Measurements from ENCODE around the gene PALB2.
"Not testable (repeated sequence)": the region's sequence is repeated elsewhere in the genome, so short reads cannot be mapped to it uniquely, and the experiment has no call there.

Gene PALB2

DNA sequence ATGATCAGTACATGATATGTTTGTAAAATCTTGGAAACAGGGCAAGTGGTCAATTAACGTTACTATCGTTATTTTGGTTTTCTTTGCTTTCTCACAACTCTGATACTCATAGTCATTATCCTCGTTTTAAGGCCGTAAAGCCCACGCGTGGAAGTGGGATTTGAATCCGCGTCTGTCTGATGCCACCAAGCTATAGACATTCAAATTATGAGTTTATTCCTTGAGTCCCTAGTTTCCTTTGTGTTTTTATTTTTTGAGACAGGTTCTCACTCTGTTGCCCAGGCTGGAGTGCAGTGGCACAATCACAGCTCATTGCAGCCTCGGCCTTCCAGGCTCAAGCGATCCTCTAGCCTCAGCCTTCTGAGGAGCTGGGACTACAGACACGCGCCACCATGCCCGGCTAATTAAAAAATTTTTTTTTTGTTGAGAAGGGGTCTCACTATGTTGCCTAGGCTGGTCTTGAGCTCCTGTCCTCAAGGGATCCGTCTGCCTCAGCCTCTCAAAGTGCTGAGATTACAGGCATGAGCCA is 1.2 kb upstream of the PALB2 start:
- no peak for DNase-seq

DNA sequence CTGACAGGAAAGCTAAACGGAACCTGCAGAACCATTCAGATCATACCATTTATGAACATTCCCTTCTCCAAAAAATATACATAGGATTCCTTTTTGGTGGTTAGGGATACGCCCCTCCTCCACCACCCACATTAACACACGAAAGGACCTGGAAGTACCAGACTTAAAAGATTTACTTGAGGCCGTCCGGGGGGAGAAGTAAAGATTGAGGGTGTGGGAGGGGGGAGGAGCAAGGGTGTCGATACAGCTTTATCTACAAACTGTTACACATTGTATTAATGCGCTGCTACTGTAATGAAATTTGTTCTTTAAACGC is 537 bp downstream of the PALB2 start:
- DNase-seq: no peak

DNA sequence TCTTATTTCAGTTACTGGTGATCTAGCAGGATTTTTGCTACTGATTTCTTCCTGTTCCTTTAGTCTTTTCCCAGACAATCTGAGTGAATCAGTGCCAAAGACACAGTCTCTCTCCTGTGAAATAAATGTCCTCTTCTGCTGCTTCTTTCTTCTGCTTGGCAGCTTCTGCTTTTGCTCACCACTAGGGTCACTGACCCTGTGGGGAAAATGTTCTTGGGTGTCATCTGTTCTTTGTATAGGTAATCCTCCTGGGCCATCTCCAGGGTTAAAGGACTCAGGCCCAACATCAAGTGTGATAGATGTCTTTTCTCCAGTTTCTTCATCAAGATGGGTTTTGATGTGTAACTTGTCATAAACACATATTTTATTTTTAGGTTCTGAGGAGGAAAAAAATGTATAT is 5.2 kb downstream of the PALB2 start:
- DNase-seq: no peak

DNA sequence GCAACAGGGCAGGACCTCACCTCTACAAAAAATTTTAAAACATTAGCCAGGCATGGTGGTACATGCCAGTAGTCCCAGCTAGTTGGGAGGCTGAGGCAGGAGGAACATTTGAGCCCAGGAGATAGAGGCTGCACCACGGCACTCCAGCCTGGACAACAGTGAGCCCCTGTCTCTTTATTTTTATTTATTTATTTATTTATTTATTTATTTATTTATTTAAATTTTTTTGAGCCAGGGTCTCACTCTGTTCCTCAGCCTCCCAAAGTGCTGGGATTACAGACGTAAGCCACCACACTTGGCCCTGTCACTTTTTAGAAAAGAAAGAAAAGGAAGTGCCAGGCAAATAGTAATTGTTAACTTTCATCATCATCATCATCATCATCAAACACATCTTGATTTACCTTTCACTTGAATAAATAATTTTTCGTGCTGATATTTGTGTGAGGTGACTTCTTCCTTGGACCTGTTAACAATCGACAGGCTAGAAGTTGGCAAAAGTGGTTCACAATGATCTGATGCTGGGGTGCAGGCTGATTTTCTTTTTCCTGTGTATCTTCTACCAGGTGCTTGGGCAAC is 6.6 kb downstream of the PALB2 start:
- DNase-seq: no peak

DNA sequence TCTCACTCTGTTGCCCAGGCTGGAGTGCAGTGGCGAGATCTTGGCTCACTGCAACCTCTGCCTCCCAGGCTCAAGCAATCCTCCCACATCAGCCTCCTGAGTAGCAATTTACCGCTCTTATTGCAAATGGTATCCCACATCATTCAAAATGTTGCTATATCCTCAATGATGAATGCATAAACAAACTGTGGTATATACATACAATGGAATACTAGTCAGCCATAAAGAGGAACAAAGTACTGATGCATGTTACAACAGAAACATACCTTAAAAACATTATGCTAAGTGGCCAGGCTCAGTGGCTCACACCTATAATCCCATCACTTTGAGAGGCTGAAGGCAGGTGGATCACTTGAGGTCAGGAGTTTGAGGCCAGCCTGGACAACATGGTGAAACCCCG is 9.2 kb downstream of the PALB2 start:
- not testable (repeated sequence) for DNase-seq

DNA sequence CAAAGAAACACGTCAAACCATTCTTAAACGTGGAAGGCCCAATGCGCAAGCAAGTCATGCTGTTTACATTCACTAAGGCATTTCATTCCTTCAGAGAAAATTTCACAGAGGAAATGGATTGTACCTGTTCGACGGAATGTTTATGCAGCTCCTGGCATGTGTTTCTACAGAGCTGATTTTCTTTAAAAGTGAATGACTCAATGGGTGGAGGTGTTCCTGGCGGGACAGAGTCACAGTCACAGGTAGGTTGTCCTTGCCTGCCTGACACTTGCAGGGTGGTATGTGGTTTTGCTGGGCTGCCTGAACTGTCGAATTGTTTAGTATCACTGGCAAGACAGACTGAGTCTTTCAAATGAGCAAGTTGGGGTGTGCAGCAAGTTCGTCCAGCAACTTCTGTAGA is 11.6 kb downstream of the PALB2 start:
- no peak for DNase-seq

DNA sequence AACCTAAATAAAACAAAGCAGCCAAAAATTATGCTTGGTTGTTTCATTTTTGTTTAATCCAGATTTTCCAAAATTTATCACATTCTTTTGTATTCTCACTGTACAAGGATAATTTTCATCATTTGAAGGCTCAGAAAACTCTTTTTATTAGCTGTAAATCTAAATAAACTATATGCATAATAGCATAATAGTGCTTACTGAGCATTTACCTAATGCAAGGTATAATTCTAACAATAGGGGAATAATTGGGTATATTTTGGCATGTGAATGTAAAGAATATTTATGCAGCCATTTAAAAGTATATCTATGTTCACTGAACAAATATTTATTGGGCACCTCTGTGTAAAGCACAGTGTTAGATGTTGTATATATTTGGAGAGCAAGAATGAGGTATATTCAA is 17.0 kb downstream of the PALB2 start:
- no peak for DNase-seq

DNA sequence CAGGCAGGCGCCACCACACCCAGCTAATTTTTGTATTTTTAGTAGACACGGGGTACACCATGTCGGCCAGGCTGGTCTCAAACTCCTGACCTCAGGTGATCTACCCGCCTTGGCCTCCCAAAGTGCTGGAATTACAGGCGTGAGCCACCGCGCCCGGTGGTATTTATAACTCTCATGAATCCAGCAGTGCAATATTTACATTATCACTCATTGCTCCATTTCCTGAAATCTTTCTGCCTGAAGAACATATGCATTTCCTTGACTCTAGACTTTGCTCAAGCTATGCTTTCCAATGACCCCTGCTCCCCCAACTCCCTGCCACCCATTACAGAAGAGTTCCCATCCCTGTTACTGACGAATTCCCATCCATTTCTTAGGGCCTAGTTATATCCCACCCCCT is 25.3 kb downstream of the PALB2 start:
- no peak for DNase-seq

DNA sequence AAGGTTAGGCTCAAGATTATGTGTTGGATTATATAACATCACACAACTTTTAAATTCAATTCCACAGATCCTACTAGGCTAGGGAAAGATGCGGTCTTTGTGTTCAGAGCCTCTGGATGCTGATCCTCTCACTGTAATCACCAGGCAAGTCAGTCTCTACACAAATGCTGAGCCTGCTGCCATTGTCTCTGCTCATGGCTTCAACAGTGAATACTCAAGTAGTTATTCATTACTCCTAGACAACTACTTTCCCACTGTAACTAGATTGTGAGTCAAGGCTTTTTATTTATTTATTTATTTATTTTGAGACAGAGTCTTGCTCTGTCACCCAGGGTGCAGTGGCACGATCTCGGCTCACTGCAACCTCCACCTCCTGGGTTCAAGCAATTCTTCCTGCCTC is 29.2 kb downstream of the PALB2 start:
- DNase-seq: no peak

DNA sequence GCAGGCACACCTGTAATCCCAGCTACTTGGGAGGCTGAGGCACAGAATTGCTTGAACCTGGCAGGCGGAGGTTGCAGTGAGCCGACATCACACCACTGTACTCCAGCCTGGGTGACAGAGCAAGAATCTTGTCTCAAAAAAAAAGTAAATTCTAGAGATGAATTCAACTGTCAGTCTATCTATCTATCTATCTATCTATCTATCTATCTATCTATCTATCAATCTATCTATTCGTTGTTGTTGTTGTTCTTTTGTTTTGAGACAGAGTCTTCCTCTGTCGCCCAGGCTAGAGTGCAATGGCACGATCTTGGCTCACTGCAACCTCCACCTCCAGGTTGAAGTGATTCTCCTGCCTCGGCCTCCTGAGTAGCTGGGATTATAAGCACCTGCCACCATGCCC is 30.2 kb downstream of the PALB2 start:
- DNase-seq: not testable (repeated sequence)

DNA sequence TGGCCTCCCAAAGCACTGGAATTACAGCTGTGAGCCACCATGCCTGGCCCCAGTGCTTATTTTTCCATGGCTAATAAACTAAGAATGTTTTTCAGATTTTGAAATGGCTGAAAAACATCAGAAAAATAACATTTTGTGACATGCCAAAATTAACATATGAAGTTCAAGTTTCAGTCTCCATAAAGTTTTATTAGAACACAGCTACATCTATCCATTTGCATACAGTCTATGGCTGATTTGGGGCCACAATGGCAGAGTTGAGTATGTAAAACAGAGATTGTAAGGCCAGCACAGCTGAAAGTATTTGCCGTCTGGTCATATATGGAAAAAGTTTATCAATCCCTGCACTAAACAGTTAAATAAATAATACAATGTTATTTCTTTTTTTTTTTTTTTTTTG is 31.2 kb downstream of the PALB2 start:
- no peak for DNase-seq

DNA sequence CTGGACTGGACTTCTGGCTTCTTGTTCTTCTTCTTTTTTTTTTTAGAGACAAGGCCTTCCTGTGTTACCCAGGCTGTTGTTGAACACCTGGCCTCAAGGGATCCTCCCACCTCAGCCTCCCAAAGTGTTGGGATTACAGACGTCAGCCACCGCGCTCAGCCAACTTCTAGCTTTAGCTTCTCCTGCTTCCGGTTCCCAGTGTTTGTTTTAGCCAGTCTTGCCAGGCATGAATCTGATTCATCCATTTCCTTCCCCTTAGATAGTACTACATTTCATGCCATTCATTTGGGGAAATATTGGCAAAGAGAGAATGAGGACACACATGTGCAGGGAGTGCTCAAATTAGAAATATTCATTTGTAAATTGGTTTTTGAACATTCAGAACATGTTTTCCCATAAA is 32.9 kb downstream of the PALB2 start:
- DNase-seq: no peak

DNA sequence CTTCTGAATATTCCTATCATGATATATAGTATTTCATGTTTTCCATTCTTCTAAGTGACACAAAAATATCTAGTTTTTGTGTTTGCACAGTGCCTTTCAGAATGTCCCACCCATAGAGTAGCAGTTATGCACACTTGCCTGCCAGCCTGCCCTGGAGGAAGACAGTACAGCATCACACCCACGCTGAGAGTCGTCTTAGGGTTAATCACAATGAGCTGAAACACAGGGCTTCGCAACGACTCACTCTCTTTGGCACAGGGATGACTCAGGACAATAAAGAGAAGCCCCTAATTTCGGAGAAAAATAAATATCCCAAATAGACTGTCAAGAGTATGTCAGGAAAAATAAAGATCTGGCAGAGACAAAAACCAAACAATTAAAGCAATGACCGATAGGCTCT is 33.4 kb downstream of the PALB2 start:
- no peak for DNase-seq

DNA sequence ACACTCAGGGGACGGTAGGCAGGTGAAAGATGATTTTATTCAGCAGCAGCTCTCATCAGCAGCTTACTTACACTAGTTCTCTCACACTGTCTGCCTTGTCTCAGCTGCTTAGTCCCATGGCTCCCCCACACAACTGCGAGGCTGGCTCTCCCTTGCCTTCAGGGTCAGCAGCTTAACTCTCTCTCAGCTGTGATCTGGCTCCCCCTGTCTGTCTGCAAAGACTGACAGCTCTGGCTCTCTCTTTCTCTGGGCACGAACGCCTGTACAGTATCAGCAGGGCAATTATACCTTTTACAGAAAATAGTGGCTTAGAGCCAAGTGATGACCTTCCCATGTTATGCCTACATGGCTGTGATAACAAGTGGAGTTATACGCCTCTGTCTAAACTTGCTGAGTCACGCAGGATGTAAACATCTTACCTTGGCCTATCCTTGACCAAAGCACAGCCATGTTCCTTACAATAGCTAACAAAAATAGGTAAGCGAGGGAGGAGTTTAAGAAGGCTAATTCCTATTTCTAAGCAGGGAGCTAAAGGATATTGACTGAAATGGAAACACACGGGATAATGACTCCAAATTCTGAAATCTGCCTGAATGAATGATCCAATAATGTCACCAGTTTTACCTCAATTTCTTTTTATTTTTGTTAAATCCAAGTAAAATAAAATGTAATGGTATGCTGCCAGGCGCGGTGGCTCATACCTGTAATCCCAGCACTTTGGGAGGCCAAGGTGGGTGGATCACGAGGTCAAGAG is 43.9 kb downstream of the PALB2 start:
- DNase-seq: no peak

DNA sequence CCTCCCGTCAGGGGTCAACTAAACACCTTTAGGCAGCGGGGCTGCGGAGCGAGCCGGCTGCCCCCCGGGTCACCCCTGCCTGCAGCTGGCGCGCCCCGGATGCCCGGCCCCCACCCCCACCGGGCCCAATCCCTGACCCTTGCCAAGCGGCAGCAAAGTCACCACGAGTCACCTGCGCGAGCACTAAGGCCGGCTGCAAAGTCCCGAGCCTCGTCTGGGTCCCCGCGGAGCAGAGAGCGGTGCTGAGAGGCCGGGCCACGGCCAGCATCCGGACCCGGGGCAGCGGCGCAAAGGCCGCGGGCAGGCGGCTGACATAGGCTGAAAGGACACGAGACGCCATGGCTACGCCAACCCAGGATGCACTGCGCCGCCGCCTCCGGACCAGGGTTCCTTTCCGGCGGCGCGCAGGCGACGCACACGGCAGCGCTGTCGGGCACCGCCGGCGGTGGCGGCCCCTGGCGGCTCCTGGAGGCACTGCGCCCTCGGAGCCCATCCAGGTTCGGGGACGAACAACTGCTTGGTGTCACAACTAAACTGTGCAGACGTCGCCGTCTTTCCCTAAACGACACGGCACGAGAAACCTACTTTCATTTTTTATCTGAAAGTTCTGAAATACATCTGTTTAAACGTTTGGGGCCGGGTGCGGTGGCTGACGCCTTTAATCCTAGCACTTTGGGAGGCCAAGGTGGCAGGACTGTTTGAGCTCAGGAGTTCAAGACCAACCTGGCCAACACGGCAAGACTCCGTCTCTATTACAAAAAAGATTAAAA is 45.0 kb downstream of the PALB2 start, which contains the start of gene NDUFAB1:
Gene NDUFAB1, minus strand, starts transcription at position 366 of the 770 bp plus-strand sequence. Its CDS starts 26 bp downstream, at position 340.
- DNase-seq: peak; percentile 90

DNA sequence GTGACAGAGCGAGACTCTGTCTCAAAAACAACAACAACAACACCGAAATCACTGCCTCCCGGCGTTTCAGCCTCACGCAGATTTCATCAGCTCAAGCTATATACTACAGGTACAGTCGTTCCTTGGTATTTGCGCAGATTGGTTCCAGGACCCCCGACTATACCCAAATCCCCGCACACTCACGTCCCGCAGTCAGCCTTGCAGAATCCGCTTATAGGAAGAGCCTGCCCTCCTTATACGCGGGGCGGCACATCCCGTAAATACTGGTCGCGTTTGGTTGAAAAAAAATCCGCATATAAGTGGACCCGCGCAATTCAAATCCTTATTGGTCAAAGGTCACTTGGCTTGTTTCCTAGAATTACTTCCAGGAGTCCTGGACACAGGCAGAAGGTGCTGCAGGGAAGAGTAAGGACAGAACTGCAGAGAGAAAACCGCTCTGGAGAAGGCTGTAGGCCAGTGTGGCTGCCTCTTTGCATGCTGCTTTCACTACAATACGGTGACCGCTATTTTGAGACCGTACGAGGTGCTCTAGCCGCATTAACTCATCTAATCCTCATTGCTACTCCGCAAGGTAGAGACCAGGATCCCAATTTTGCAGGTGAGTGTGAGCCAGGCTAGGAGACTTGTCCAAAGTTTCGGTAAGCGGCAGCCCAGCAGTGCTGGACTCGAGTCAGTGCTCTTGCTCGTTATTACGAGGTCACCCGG is 45.7 kb downstream of the PALB2 start:
- no peak for DNase-seq

DNA sequence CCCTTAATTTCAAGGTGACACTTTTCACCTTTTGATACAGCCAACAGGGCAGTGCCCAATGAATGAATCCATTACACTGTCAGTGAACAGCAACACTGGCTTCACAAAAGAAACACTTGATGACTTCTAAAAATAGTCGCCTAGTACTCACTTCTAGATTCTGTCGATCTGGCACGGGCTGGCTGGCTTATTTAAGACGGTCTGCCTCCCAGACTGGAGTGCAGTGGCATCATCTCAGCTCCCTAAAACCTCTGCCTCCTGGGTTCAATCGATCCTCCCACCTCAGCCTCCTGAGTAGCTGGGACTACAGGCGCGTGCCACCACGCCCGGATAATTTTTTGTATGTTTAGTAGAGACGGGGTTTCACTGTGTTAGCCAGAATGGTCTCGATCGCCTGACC is 46.9 kb downstream of the PALB2 start:
- DNase-seq: no peak

DNA sequence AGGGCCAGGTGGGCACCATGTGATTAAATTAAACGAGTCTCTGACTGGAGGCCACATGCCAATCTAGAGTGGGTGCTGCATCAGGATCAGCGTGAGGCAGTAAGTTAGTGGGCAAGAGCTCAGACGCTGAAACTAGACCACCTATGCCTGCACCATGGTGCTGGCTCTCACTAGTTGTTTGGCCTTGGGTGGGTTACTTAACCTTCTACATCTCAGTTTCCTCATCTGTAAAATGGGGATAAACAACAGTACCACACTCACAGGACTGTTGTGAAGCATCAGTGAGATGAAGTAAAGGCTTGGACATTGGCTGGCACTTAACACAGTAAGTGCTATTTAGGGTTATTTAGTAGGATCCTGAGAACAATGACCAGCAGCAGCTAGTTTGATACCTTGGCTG is 50.9 kb downstream of the PALB2 start:
- no peak for DNase-seq

DNA sequence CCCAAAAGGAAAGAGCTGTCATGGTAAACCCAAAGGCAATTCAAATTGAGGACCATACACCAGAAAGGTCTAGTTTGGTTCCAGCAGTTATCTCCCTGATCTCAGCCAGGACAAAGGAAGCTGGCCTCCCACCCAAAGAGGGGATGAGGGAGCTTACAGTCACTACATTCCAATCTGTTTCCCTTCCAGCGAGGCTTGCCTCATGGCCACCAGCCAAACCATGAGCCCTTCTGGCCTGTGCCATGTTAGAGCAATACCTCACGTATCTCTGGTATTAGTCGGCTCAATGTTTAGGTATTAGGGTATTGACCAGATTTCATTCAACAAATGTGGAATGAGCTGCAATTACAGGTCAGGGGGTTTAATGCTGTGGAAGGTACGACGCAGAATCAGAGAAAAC is 53.4 kb downstream of the PALB2 start:
- DNase-seq: no peak

DNA sequence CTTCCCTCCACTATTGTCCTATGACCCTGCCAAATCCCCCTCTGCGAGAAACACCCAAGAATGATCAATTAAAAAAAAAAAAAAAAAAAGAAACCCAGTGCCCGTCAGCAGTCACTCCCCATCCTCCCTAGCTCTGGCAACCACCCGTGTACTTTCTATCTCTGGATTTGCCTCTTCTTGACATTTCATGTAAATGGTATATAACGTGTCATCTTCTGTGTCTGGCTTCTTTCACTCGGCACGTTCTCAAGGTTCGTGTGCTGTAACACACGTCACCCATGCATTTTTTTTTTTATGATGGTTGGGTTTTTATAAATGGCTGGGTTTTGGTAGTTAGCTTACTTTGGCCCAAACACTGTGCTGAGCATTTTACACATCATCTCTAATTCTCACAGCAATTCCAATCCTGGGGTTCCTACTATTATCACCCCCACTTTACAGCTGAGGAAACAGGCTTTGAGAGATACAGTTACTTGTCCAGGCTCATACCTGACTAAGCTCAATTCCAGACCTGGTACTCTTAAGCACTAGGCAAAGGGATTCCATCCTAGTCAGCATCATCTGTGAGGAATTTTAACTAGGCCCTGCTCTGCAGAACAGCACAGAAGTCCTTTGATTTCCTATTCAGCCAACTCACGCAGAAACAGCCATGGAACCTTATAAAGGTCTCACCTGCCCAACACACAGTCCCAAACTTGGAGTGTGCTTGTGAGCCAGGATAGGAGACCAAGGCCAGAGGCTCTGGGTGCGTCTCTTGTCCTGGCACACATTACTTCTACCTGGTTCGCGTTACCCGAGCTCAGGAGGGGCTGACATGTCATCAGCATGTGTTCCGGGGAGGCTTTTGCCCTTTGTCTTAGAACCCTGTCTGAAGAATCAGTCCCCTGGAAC is 56.7 kb downstream of the PALB2 start:
- DNase-seq: no peak

DNA sequence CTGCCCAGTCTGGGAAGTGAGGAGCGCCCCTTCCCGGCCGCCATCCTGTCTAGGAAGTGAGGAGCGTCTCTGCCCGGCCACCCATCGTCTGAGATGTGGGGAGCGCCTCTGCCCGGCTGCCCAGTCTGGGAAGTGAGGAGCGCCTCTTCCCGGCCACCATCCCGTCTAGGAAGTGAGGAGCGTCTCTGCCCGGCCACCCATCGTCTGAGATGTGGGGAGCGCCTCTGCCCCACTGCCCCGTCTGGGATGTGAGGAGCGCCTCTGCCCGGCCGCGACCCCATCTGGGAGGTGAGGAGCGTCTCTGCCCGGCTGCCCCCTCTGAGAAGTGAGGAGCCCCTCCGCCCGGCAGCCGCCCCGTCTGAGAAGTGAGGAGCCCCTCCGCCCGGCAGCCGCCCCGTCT is 57.8 kb downstream of the PALB2 start:
- not testable (repeated sequence) for DNase-seq

DNA sequence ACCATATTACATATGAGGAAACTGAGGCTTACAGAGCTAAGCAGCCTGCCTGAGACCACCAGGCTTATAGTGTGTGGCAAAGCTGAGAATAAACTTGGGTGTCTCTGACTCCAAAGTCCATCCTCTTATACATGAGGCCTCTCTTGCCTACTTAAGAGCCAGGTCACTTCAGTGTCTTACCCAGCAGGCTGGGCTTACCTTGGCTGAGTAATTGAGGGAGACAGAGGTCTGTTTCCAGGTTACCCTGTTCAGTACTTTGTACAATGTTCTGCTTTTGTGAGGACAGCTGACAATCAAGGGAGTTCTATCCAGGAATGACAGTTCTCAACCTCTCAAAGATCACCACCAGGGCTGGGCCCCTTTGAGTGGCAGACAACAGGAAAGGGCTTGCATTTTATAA is 59.3 kb downstream of the PALB2 start:
- DNase-seq: no peak

Data from activated T-cell treated with anti-CD3 and anti-CD28 coated beads for 4 hours (primary cell).